Neural cell (in vitro differentiated cells): ENCODE measurements around the gene ARFRP1.

Experiments used
- CTCF ChIP-seq: fragments of 450-650 bp; IDR thresholded peaks from 2 replicates; pipeline ENCODE4 v1.5.1; 2014; ENCODE audit warnings: antibody characterized with exemption, mild to moderate bottlenecking, moderate library complexity; ENCODE audit not compliant: poor library complexity, severe bottlenecking
- EZH2 ChIP-seq: fragments of 200-600, 300-800 bp; shearing (Covaris generic), sonication (generic); IDR thresholded peaks from 2 replicates; pipeline ENCODE4 v1.6.1; 2014; ENCODE audit warnings: antibody characterized with exemption, low read length, borderline replicate concordance, mild to moderate bottlenecking; ENCODE audit not compliant: insufficient read depth, poor library complexity, severe bottlenecking
- MXI1 ChIP-seq: fragments of 450-650 bp; conservative IDR thresholded peaks from 2 replicates; pipeline ENCODE4 v1.6.1; 2014; ENCODE audit warnings: antibody characterized with exemption, mild to moderate bottlenecking; ENCODE audit not compliant: poor library complexity, severe bottlenecking
- POLR2AphosphoS5 ChIP-seq: IDR thresholded peaks from 2 replicates; pipeline ENCODE4 v1.6.1; 2012
- RAD21 ChIP-seq: fragments of 450-650 bp; conservative IDR thresholded peaks from 2 replicates; pipeline ENCODE4 v1.6.1; 2014; ENCODE audit warnings: antibody characterized with exemption, mild to moderate bottlenecking, moderate library complexity
- TAF1 ChIP-seq: IDR thresholded peaks from 2 replicates; pipeline ENCODE4 v1.6.1; 2012; ENCODE audit warnings: low read depth

GRCh38 chr20:63690003-63690897, 17.5 kb downstream of the ARFRP1 start:
- TF ChIP-seq CTCF (no peak), POLR2AphosphoS5 (no peak), TAF1 (no peak), EZH2 (no peak), RAD21 (no peak), MXI1 (no peak)
